ENCODE data around the gene TAF11L9. TPM values are rescaled to one million over a fixed set of nuclear protein-coding genes. Genes with fewer than 3 reads are reported as not detected.
"Not testable (repeated sequence)": the region's sequence is repeated elsewhere in the genome, so short reads cannot be mapped to it uniquely, and the experiment has no call there.

Gene TAF11L9
- total RNA-seq, result not detected

GRCh38 chr5:17594255-17594654 is at the start of gene TAF11L9:
Gene TAF11L9, minus strand, starts transcription at chr5:17594394.
- H3K27ac ChIP-seq; H3K36me3 ChIP-seq; H3K4me1 ChIP-seq; DNase-seq; H3K27me3 ChIP-seq; in situ Hi-C loops (cut with MboI; ENCODE audit: low pct_ligation_motif_present in 1 of 4, low pct_unique_long_range_greater_than_20kb in 1 of 4, low sequenced_read_pairs in 3 of 4); intact Hi-C loops (cut with DNase I; ENCODE audit: low total_unique reads); H3K4me3 ChIP-seq; H3K9me3 ChIP-seq: not testable (repeated sequence)
- 90 to 100% methylated on average over 9 to 10 of the region's 15 CpGs for WGBS, 2 donors (ENCODE audit: low coverage in 1 of 2)

GRCh38 chr5:17634160-17634559 is 40.0 kb upstream of the TAF11L9 start, which contains the start of gene TAF11L14:
Gene TAF11L14, plus strand, starts transcription at chr5:17634460.
- Histone ChIP-seq H3K36me3 (no peaks in the 10 kb centered on the region), H3K27ac (no peak within 1 kb of the TSS), H3K4me3 (no peak within 1 kb of the TSS), H3K27me3 (no peaks in the 10 kb centered on the region), H3K9me3 (no peaks in the 10 kb centered on the region), H3K4me1 (no peaks in the 10 kb centered on the region)
- WGBS, 2 donors (ENCODE audit: low coverage in 1 of 2), result 86 to 100% methylated on average over 1 to 5 of the region's 5 CpGs
- no peak for DNase-seq
- in situ Hi-C loops (cut with MboI; ENCODE audit: low pct_ligation_motif_present in 1 of 4, low pct_unique_long_range_greater_than_20kb in 1 of 4, low sequenced_read_pairs in 3 of 4), result no loop called here
- intact Hi-C loops (cut with DNase I; ENCODE audit: low total_unique reads), result no loop called here
- TF ChIP-seq POLR2AphosphoS5 (IDR thresholded peaks at IDR 0.05) (no peak), EP300 (IDR thresholded peaks at IDR 0.05; ENCODE audit: low read depth) (no peak), POLR2A (IDR thresholded peaks at IDR 0.05) (no peak), CTCF (IDR thresholded peaks at IDR 0.05) (no peak)

- in situ Hi-C loops (cut with MboI; ENCODE audit: low pct_ligation_motif_present in 1 of 4, low pct_unique_long_range_greater_than_20kb in 1 of 4, low sequenced_read_pairs in 3 of 4); H3K27me3 ChIP-seq; intact Hi-C loops (cut with DNase I; ENCODE audit: low total_unique reads); H3K36me3 ChIP-seq; H3K4me3 ChIP-seq; H3K9me3 ChIP-seq; H3K27ac ChIP-seq; DNase-seq; H3K4me1 ChIP-seq: not testable (repeated sequence)
- WGBS, 2 donors (ENCODE audit: low coverage in 1 of 2), result 80% methylated on average over 7 of the region's 12 CpGs; no CpG with 5 or more reads in 1 of the 2 donors
Measured at GRCh38 chr5:17631788-17632187, 37.6 kb upstream of the TAF11L9 start, which contains the start of gene TAF11L13. Gene TAF11L13, plus strand, starts transcription at chr5:17632088.

- TF ChIP-seq POLR2A (IDR thresholded peaks at IDR 0.05) (no peak), POLR2AphosphoS5 (IDR thresholded peaks at IDR 0.05) (no peak), CTCF (IDR thresholded peaks at IDR 0.05) (no peak), EP300 (IDR thresholded peaks at IDR 0.05; ENCODE audit: low read depth) (no peak)
- WGBS, 2 donors (ENCODE audit: low coverage in 1 of 2), result 95% methylated on average over 11 of the region's 11 CpGs; no CpG with 5 or more reads in 1 of the 2 donors
- DNase-seq, result no peak
- in situ Hi-C loops (cut with MboI; ENCODE audit: low pct_ligation_motif_present in 1 of 4, low pct_unique_long_range_greater_than_20kb in 1 of 4, low sequenced_read_pairs in 3 of 4) (no loop called here), intact Hi-C loops (cut with DNase I; ENCODE audit: low total_unique reads) (no loop called here)
- H3K4me3 ChIP-seq, result no peak overlapping the region
- no peaks in the 10 kb centered on the region for H3K36me3 ChIP-seq
- no peaks in the 10 kb centered on the region for H3K4me1 ChIP-seq
- no peaks in the 10 kb centered on the region for H3K9me3 ChIP-seq
- H3K27ac ChIP-seq, result no peak overlapping the region
- H3K27me3 ChIP-seq, result no peaks in the 10 kb centered on the region
Measured at GRCh38 chr5:17625686-17626085, 31.5 kb upstream of the TAF11L9 start.

- Histone ChIP-seq H3K27me3 (no peaks in the 10 kb centered on the region), H3K4me1 (no peaks in the 10 kb centered on the region), H3K27ac (no peak overlapping the region), H3K9me3 (no peaks in the 10 kb centered on the region), H3K4me3 (no peak overlapping the region), H3K36me3 (no peaks in the 10 kb centered on the region)
- intact Hi-C loops (cut with DNase I; ENCODE audit: low total_unique reads) (no loop called here), in situ Hi-C loops (cut with MboI; ENCODE audit: low pct_ligation_motif_present in 1 of 4, low pct_unique_long_range_greater_than_20kb in 1 of 4, low sequenced_read_pairs in 3 of 4) (no loop called here)
- no peak for DNase-seq
- no peak for TF ChIP-seq POLR2AphosphoS5 (IDR thresholded peaks at IDR 0.05)
- TF ChIP-seq POLR2A (IDR thresholded peaks at IDR 0.05), result no peak
- no peak for TF ChIP-seq EP300 (IDR thresholded peaks at IDR 0.05; ENCODE audit: low read depth)
- TF ChIP-seq CTCF (IDR thresholded peaks at IDR 0.05), result no peak
- WGBS, 2 donors (ENCODE audit: low coverage in 1 of 2), result 89% methylated on average over 17 of the region's 17 CpGs; no CpG with 5 or more reads in 1 of the 2 donors
Measured at GRCh38 chr5:17620627-17621026, 26.4 kb upstream of the TAF11L9 start.
